GM23248 (cell line): ENCODE results near the gene HOXB3.

Experiments used
- EZH2 ChIP-seq: fragments of 200-600 bp; sonication (generic); IDR thresholded peaks from 2 replicates; pipeline ENCODE4 v1.6.1; 2018; ENCODE audit warnings: antibody characterized with exemption, mild to moderate bottlenecking; ENCODE audit not compliant: insufficient read depth, poor library complexity, severe bottlenecking
- EZH2phosphoT487 ChIP-seq: fragments of 200-600 bp; sonication (generic); IDR thresholded peaks from 2 replicates; pipeline ENCODE4 v1.6.1; 2018; ENCODE audit warnings: antibody characterized with exemption, moderate library complexity, mild to moderate bottlenecking, low read depth; ENCODE audit not compliant: insufficient read depth

DNA sequence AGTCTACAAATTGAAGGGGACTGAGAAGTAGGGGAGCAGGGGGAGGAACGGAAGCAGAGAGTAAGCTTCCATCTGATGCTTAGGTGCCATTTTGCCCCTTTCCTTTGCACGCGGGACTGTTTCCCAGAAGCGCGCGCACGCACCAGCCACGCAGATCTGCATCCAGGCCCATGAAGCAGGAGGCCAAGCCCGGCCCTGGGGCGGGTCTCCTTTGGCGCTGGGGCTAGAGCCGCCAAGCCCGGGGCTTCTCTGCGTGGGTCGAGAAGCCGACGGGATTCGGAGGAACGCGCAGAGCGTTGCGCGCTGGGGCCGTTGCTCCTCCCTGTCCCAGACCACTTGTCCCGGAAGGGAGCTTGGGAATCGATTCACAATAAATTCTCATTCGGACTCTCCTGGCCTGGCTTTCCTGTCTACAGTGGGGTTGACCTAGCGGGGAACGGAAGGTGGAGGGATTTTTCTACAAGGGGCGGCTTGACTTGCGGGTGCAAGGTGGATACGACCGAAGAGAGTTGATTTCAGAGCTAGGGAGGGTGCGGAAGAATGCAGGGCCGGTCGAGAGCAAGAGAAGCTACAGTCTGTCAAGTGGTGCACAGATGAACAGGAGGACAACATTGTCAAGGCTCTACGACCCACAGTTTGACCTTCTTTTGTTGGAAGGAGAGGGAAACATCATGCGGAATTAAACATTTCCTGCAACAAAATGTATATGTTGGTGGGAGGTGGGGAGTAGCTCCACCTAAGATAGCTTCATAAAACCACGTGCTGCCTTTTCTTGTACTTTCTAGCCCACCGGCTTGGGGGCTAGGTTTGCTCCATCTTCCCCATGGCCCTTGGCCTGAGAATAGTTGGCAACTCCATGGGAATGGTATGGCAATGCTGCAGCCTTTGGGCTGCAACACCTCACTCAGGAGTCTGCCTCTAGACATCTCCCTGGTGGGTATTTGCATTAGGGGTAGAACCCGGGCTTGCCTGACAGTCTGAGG lies 31.7 kb upstream of the HOXB3 start:
- TF ChIP-seq EZH2 (peak; percentile 4), EZH2phosphoT487 (peak; percentile 21; the same call in 1 of the 2 replicates)
